Stimulated activated CD8-positive, alpha-beta memory T cell treated with anti-CD3 and anti-CD28 coated beads, Interleukin-15, amount 100 ng/mL, for 1 hour (primary cell): ENCODE results near the gene NOLC1.

Source experiments
- DNase-seq: peaks from one replicate; pipeline ENCODE4 v3.0.0-alpha.2; 2020; ENCODE audit warnings: low read depth

NOLC1 gene

GRCh38 chr10:102121739-102122372 lies 30.3 kb upstream of the NOLC1 start:
- no peak for DNase-seq

GRCh38 chr10:102122450-102122849 lies 29.7 kb upstream of the NOLC1 start:
- DNase-seq, result no peak

GRCh38 chr10:102123223-102123622 lies 29.0 kb upstream of the NOLC1 start:
- no peak for DNase-seq

- no peak for DNase-seq
These were observed 20.7 kb upstream of the NOLC1 start for GRCh38 chr10:102131286-102132170.

GRCh38 chr10:102132193-102132562 lies 20.0 kb upstream of the NOLC1 start:
- DNase-seq, result no peak

GRCh38 chr10:102132563-102133372 lies 19.4 kb upstream of the NOLC1 start, which contains the start of gene PPRC1:
PPRC1 (plus strand) TSS chr10:102133040; CDS start chr10:102133069, 29 bp downstream.
- peak; percentile 95 for DNase-seq

- no peak for DNase-seq
These were observed 18.6 kb upstream of the NOLC1 start for GRCh38 chr10:102133373-102134195.

- no peak for DNase-seq
These were observed 17.8 kb upstream of the NOLC1 start for GRCh38 chr10:102134416-102134815.

GRCh38 chr10:102135956-102136526 lies 16.1 kb upstream of the NOLC1 start:
- DNase-seq, result no peak

GRCh38 chr10:102139281-102140110 lies 12.7 kb upstream of the NOLC1 start:
- no peak for DNase-seq

GRCh38 chr10:102140218-102140617 lies 12.0 kb upstream of the NOLC1 start:
- no peak for DNase-seq

- DNase-seq, result no peak
These were observed 11.2 kb upstream of the NOLC1 start for GRCh38 chr10:102140913-102141540.

GRCh38 chr10:102141583-102142107 lies 10.5 kb upstream of the NOLC1 start:
- DNase-seq, result no peak

GRCh38 chr10:102146971-102147428 lies 5.2 kb upstream of the NOLC1 start:
- DNase-seq, result no peak

GRCh38 chr10:102147561-102147960 lies 4.6 kb upstream of the NOLC1 start:
- no peak for DNase-seq

- DNase-seq, result no peak
These were observed 3.9 kb upstream of the NOLC1 start for GRCh38 chr10:102148275-102148674.

- no peak for DNase-seq
These were observed 1.0 kb upstream of the NOLC1 start for GRCh38 chr10:102150970-102151773.

GRCh38 chr10:102152545-102152890 lies 329 bp downstream of the NOLC1 start:
- DNase-seq, result no peak
